Fibroblast of lung (primary cell): ENCODE measurements around the gene ACAD11. TPM values are rescaled to one million over a fixed set of nuclear protein-coding genes. Genes with fewer than 3 reads are reported as not detected.

Source experiments
- DNase-seq, 2 donors: peaks; one replicate each; pipeline versions ENCODE4 v3.0.0 to v3.0.0-alpha.2; 2010; ENCODE audit warnings: low read depth in 2 of 2
- H2AFZ ChIP-seq: 2 replicates; pipeline ENCODE4 v1.5.1; 2012; ENCODE audit warnings: low read length, control low read depth, inconsistent platforms
- H3K27ac ChIP-seq: 2 replicates; pipeline ENCODE4 v1.5.1; 2011; ENCODE audit warnings: low read length, control low read depth; ENCODE audit not compliant: insufficient read depth
- H3K27me3 ChIP-seq: 2 replicates; pipeline ENCODE4 v1.5.1; 2011; ENCODE audit warnings: mild to moderate bottlenecking, low read length; ENCODE audit not compliant: control insufficient read depth, insufficient read depth
- H3K36me3 ChIP-seq: 2 replicates; pipeline ENCODE4 v1.5.1; 2011; ENCODE audit warnings: low read length; ENCODE audit not compliant: control insufficient read depth, insufficient read depth
- H3K4me1 ChIP-seq: 2 replicates; pipeline ENCODE4 v1.5.1; 2011; ENCODE audit warnings: low read length; ENCODE audit not compliant: control insufficient read depth, insufficient read depth; ENCODE audit errors: extremely low read depth
- H3K4me2 ChIP-seq: 2 replicates; pipeline ENCODE4 v1.5.1; 2011; ENCODE audit warnings: low read length, control low read depth; ENCODE audit not compliant: insufficient read depth; ENCODE audit errors: extremely low read depth
- H3K4me3 ChIP-seq, 4 experiments: fragments of 200-600 bp in 1 of 4; sonication (generic) in 1 of 4; replicated peaks in 1 of 4; 2 replicates each; pipeline ENCODE4 v1.5.1; 2011 to 2016; ENCODE audit warnings: low read length in 4 of 4, low read depth in 3 of 4, mild to moderate bottlenecking in 3 of 4, control low read depth in 2 of 4, inconsistent platforms in 1 of 4, mixed read lengths in 1 of 4; ENCODE audit not compliant: insufficient read depth in 1 of 4; ENCODE audit errors: control extremely low read depth in 1 of 4
- H3K79me2 ChIP-seq: 2 replicates; pipeline ENCODE4 v1.5.1; 2012; ENCODE audit warnings: mild to moderate bottlenecking, low read length, inconsistent platforms; ENCODE audit not compliant: control insufficient read depth, insufficient read depth
- H3K9ac ChIP-seq: 2 replicates; pipeline ENCODE4 v1.5.1; 2011; ENCODE audit warnings: mild to moderate bottlenecking, low read length, control low read depth; ENCODE audit not compliant: insufficient read depth
- H3K9me3 ChIP-seq: 2 replicates; pipeline ENCODE4 v1.5.1; 2012; ENCODE audit warnings: low read depth, low read length; ENCODE audit not compliant: control insufficient read depth, insufficient read depth
- H4K20me1 ChIP-seq: 2 replicates; pipeline ENCODE4 v1.5.1; 2011; ENCODE audit warnings: low read length; ENCODE audit not compliant: control insufficient read depth, insufficient read depth; ENCODE audit errors: extremely low read depth
- CTCF ChIP-seq, 2 donors: IDR thresholded peaks in 1 of 2; conservative IDR thresholded peaks in 1 of 2; 1 replicate in 1 of 2; 2 replicates in 1 of 2; pipeline ENCODE4 v1.5.1; 2011 to 2012; ENCODE audit warnings: low read length in 2 of 2, control low read depth in 1 of 2, inconsistent platforms in 1 of 2, low read depth in 1 of 2, mild to moderate bottlenecking in 1 of 2
- EZH2 ChIP-seq: IDR thresholded peaks from 2 replicates; pipeline ENCODE4 v1.5.1; 2012; ENCODE audit warnings: low read length, control low read depth, mild to moderate bottlenecking; ENCODE audit errors: missing control alignments
- polyA plus RNA-seq, 2 donors: library from polyadenylated mRNA; depleted of rRNA in 1 of 2; stranded (reverse) in 1 of 2; unstranded in 1 of 2; fragments of >200 nt; gene quantifications; 2 replicates each; pipeline ENCODE4 v1.2.1, GENCODE V29; 2011 to 2012; ENCODE audit warnings: missing spikeins in 1 of 2
- total RNA-seq: library from RNA; depleted of rRNA; stranded (reverse); fragments of >200 nt; gene quantifications from 2 replicates; pipeline ENCODE4 v1.2.1, GENCODE V29; 2014

The ACAD11 gene
- total and polyA plus RNA-seq, 2 donors (not counting 1 experiment from before 2014, with no cell fraction given) = 27.9 to 101 TPM

- no peak for TF ChIP-seq CTCF (conservative IDR thresholded peaks at IDR 0.05 in 1 of 2, IDR thresholded peaks at IDR 0.05 in 1 of 2; ENCODE audit: low read depth in 1 of 2, low read length in 2 of 2)
- no peak for TF ChIP-seq EZH2
- no peaks in the 10 kb centered on the region for H4K20me1 ChIP-seq
Measured at GRCh38 chr3:132655471-132655870, 4.1 kb downstream of the ACAD11 start.

GRCh38 chr3:132654721-132655120 is 4.9 kb downstream of the ACAD11 start:
- no peaks in the 10 kb centered on the region for H4K20me1 ChIP-seq
- no peaks in the 10 kb centered on the region for H3K4me1 ChIP-seq
- no peaks in the 10 kb centered on the region for H3K36me3 ChIP-seq
- H3K4me3 ChIP-seq = no peak overlapping the region
- H3K9me3 ChIP-seq = no peaks in the 10 kb centered on the region
- no peak overlapping the region for H3K27ac ChIP-seq
- TF ChIP-seq EZH2 (no peak), CTCF (conservative IDR thresholded peaks at IDR 0.05 in 1 of 2, IDR thresholded peaks at IDR 0.05 in 1 of 2; ENCODE audit: low read depth in 1 of 2, low read length in 2 of 2) (no peak)
- no peak for DNase-seq
- no peak overlapping the region for H3K9ac ChIP-seq
- no peaks in the 10 kb centered on the region for H3K27me3 ChIP-seq
- peaks cover 2% of the 10 kb centered on the region for H3K79me2 ChIP-seq
- H2AFZ ChIP-seq = no peak overlapping the region
- no peak overlapping the region for H3K4me2 ChIP-seq

More at GRCh38 chr3:132655471-132655870, 4.1 kb downstream of the ACAD11 start:
- DNase-seq = no peak
- Histone ChIP-seq H3K36me3 (no peaks in the 10 kb centered on the region), H3K9me3 (no peaks in the 10 kb centered on the region), H2AFZ (no peak overlapping the region), H3K79me2 (peaks cover 5% of the 10 kb centered on the region), H3K27me3 (no peaks in the 10 kb centered on the region), H3K4me3 (no peak overlapping the region), H3K4me1 (no peaks in the 10 kb centered on the region), H3K9ac (no peak overlapping the region), H3K27ac (no peak overlapping the region), H3K4me2 (no peak overlapping the region)

- Histone ChIP-seq H3K4me3 (no peak overlapping the region), H4K20me1 (no peaks in the 10 kb centered on the region), H3K36me3 (no peaks in the 10 kb centered on the region), H3K27ac (no peak overlapping the region), H3K4me1 (no peaks in the 10 kb centered on the region), H3K79me2 (no peaks in the 10 kb centered on the region), H3K27me3 (no peaks in the 10 kb centered on the region), H2AFZ (no peak overlapping the region), H3K9me3 (no peaks in the 10 kb centered on the region), H3K4me2 (no peak overlapping the region), H3K9ac (no peak overlapping the region)
- TF ChIP-seq CTCF (conservative IDR thresholded peaks at IDR 0.05 in 1 of 2, IDR thresholded peaks at IDR 0.05 in 1 of 2; ENCODE audit: low read depth in 1 of 2, low read length in 2 of 2) = no peak
- TF ChIP-seq EZH2 = no peak
- no peak for DNase-seq
Measured at GRCh38 chr3:132654190-132654589, 5.4 kb downstream of the ACAD11 start.
